Pancreas (tissue), 10 donors: ENCODE results near the gene WNT6. TPM values are rescaled to one million over a fixed set of nuclear protein-coding genes. Genes with fewer than 3 reads are reported as not detected.

Experiments used
- ATAC-seq, 4 donors: fragments of 200-7000 bp; cut with Tn5 transposase; one replicate each; pipeline versions ENCODE4 v1.8.0 to v1.9.1; 2020; ENCODE audit warnings: mild to moderate bottlenecking in 4 of 4, moderate library complexity in 4 of 4
- DNase-seq, 6 donors: peaks; one replicate each; pipeline ENCODE4 v3.0.0-alpha.2; 2020
- FAIRE-seq: peaks from 2 replicates; lab custom pipeline; 2012; peaks lifted over from hg19 to GRCh38; lab: Jason Lieb, UNC
- H3K27ac ChIP-seq, 4 donors: fragments of 200-600 bp; sonication (generic); 1 replicate in 3 of 4; 2 replicates in 1 of 4; pipeline versions ENCODE4 v1.5.0 to v1.8.0; 2020
- H3K27me3 ChIP-seq, 4 donors: fragments of 200-600 bp; one replicate each; pipeline ENCODE4 v1.8.0; 2021
- H3K36me3 ChIP-seq, 3 donors: fragments of 200-600 bp; sonication (generic) in 1 of 3; one replicate each; pipeline versions ENCODE4 v1.5.0 to v1.8.0; 2020 to 2021
- H3K4me1 ChIP-seq, 3 donors: fragments of 200-600 bp; one replicate each; pipeline ENCODE4 v1.8.0; 2021
- H3K4me3 ChIP-seq, 4 donors: fragments of 200-600 bp; sonication (generic) in 2 of 4; one replicate each; pipeline versions ENCODE4 v1.5.0 to v1.8.0; 2020 to 2021
- H3K9me3 ChIP-seq, 4 donors: fragments of 200-600 bp; one replicate each; pipeline ENCODE4 v1.8.0; 2021
- WGBS, 2 donors: extraction: QIAGEN DNeasy Blood & Tissue Kit; methylation state at CpG; one replicate each; pipeline ENCODE4 v1.1.7; 2013; 5-methylcytosine and 5-hydroxymethylcytosine counted together
- intact Hi-C, 3 donors: fragments of 100-400 bp; cut with DNase I; formaldehyde crosslinking; loops; one replicate each; pipeline versions ENCODE4 v1.11.1 to v1.14.2; 2022
- polyA plus RNA-seq, 2 donors: library from polyadenylated mRNA; stranded (reverse); fragments of 200-250 nt; gene quantifications; one replicate each; pipeline ENCODE4 v1.2.3, GENCODE V29; 2013
- total RNA-seq, 6 donors: library from RNA; stranded (reverse); fragmentation: NEBNext Ultra II Directional in 4 of 6; extraction: Animal tissue kit (Norgen Biotek cat#: 25700) in 4 of 6; gene quantifications; one replicate each; pipeline versions ENCODE4 v1.2.1 to v1.2.4, GENCODE V29; 2021 to 2023
- TF ChIP-seq, protein P1 (sequence below), 4 donors: fragments of 200-600 bp; sonication (generic) in 3 of 4; IDR thresholded peaks; one replicate each; pipeline versions ENCODE4 v1.5.0 to v1.8.0; 2021; ENCODE audit warnings: antibody characterized with exemption in 4 of 4
- donor health status: healthy with polysubstance abuse.
- donor health status: DM: no; HTN: no; CAD: no; lungs with moderate emphysema.
- donor health status: DM: no; HTN: no; CAD: no.
- donor health status: control.
- donor health status: control.
- donor health status: Bipolar disorder and iron deficiency.
- donor health status: DM: yes; HTN: yes; CAD: no.
- donor health status: DM: no; HTN: no; CAD: no.
- donor health status: DM: no; HTN: no; CAD: no.
- donor health status: DM: yes; HTN: yes; CAD: no.

WNT6 gene
- total and polyA plus RNA-seq, 8 donors: 0.09 to 1.2 (median 0.32) TPM; not detected in 1

- ATAC-seq (peak in 3 of 4 donors; percentile 36 to 66 (median 45)), DNase-seq (peak in 2 of 6 donors; percentile 37 to 79), FAIRE-seq (no peak)
- H3K9me3 ChIP-seq: no peaks in the 10 kb centered on the region
- H3K4me3 ChIP-seq: peak within 1 kb of the TSS in 2 of 4 donors; percentile 1 to 35
- H3K36me3 ChIP-seq: no peaks in the 10 kb centered on the region
- peaks cover 0 to 14% (median 2%) of the 10 kb centered on the region in 4 donors for H3K27me3 ChIP-seq
- TF ChIP-seq, protein P1, sequence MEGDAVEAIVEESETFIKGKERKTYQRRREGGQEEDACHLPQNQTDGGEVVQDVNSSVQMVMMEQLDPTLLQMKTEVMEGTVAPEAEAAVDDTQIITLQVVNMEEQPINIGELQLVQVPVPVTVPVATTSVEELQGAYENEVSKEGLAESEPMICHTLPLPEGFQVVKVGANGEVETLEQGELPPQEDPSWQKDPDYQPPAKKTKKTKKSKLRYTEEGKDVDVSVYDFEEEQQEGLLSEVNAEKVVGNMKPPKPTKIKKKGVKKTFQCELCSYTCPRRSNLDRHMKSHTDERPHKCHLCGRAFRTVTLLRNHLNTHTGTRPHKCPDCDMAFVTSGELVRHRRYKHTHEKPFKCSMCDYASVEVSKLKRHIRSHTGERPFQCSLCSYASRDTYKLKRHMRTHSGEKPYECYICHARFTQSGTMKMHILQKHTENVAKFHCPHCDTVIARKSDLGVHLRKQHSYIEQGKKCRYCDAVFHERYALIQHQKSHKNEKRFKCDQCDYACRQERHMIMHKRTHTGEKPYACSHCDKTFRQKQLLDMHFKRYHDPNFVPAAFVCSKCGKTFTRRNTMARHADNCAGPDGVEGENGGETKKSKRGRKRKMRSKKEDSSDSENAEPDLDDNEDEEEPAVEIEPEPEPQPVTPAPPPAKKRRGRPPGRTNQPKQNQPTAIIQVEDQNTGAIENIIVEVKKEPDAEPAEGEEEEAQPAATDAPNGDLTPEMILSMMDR (IDR thresholded peaks at IDR 0.05): no peak
- H3K27ac ChIP-seq: no peak within 1 kb of the TSS
- 1 to 2% methylated on average over 24 to 58 of the region's 58 CpGs for WGBS, 2 donors
- peaks cover 0 to 11% (median 11%) of the 10 kb centered on the region in 3 donors for H3K4me1 ChIP-seq
- intact Hi-C loops: no loop called here
Observed at GRCh38 chr2:218880102-218880858, 20.7 kb downstream of the WNT6 start, which contains the start of gene WNT10A. Gene WNT10A, plus strand, starts transcription at chr2:218880852. Its CDS starts 144 bp downstream, at chr2:218880996.

DNA sequence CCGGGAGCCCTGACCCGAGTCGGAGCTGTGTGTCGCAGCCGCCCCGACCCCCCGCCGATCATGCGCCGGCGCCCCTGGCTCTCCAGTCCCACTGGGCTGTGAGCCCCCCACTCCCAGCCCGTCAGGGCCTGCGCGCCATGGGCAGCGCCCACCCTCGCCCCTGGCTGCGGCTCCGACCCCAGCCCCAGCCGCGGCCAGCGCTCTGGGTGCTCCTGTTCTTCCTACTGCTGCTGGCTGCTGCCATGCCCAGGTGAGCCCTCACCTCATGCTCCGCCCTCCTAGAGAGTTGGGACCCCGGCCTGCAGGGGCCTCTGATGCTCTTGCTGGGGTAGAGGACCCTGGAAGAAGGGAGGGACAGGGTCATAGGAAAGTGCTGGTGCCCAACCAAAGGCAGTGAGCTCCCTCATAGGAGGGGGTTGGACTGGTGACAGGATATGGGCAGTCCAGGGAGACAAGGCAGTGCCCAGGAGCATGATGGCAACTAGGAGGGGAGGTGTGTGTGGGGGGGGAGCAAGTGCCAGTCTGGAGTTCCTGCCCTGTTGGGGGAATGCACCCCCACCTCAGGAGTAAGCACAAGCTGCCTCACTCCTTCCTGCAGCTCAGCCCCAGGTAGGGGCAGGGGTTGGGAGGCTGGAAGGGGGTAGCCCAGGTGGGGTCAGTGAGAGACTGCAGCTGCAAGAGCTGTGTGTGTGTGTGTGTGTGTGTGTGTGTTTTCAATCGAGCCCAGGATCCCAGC, 21.4 kb downstream of the WNT6 start:
- intact Hi-C loops: no loop called here
- 14 to 25% methylated on average over 13 to 24 of the region's 24 CpGs for WGBS, 2 donors
- FAIRE-seq (no peak), ATAC-seq (no peak), DNase-seq (no peak)
- H3K4me1 ChIP-seq: peaks cover 0 to 11% (median 11%) of the 10 kb centered on the region in 3 donors
- H3K27ac ChIP-seq: no peak overlapping the region
- H3K36me3 ChIP-seq: no peaks in the 10 kb centered on the region
- peaks cover 0 to 14% (median 2%) of the 10 kb centered on the region in 4 donors for H3K27me3 ChIP-seq
- TF ChIP-seq, protein P1 (IDR thresholded peaks at IDR 0.05): no peak
- H3K4me3 ChIP-seq: peak overlapping the region in 1 of 4 donors; percentile 35
- no peaks in the 10 kb centered on the region for H3K9me3 ChIP-seq

DNA sequence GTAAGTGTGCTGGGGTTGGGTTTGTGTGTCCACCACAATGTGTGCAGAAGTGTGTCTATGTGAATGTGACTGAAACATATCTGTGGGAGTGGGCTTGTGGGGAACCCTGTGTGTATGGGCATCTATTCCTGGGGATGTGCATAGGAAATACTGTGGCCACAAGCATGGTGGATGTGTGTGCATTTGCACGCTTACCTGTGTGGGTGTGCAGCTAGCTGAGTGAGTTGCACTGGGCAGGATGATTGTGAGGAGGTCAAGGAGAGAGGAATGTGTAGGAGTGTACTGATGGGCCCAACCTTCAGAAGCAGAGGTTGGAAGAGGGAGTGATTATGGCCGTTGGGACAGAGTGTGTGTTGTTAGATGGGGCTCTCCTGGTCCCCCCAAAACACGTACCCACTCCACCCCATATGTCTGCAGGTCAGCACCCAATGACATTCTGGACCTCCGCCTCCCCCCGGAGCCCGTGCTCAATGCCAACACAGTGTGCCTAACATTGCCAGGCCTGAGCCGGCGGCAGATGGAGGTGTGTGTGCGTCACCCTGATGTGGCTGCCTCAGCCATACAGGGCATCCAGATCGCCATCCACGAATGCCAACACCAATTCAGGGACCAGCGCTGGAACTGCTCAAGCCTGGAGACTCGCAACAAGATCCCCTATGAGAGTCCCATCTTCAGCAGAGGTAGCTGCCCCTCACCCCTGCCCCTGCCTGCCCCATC, 22.3 kb downstream of the WNT6 start:
- TF ChIP-seq, protein P1 (IDR thresholded peaks at IDR 0.05): no peak

GRCh38 chr2:218882461-218882816, 22.8 kb downstream of the WNT6 start:
- no peak overlapping the region for H3K4me3 ChIP-seq
- DNase-seq (no peak), FAIRE-seq (no peak), ATAC-seq (no peak)
- WGBS, 2 donors: 73 to 76% methylated on average over 1 of the region's 1 CpG
- H3K27me3 ChIP-seq: peaks cover 0 to 14% (median 2%) of the 10 kb centered on the region in 4 donors
- no peak overlapping the region for H3K27ac ChIP-seq
- intact Hi-C loops: no loop called here
- no peaks in the 10 kb centered on the region for H3K36me3 ChIP-seq
- peaks cover 0 to 11% (median 11%) of the 10 kb centered on the region in 3 donors for H3K4me1 ChIP-seq
- H3K9me3 ChIP-seq: no peaks in the 10 kb centered on the region
- TF ChIP-seq, protein P1 (IDR thresholded peaks at IDR 0.05): no peak

More for the DNA sequence above, 22.3 kb downstream of the WNT6 start:
- Histone ChIP-seq H3K27me3 (peaks cover 0 to 14% (median 2%) of the 10 kb centered on the region in 4 donors), H3K27ac (no peak overlapping the region), H3K4me3 (no peak overlapping the region), H3K9me3 (no peaks in the 10 kb centered on the region), H3K36me3 (no peaks in the 10 kb centered on the region), H3K4me1 (peaks cover 0 to 11% (median 11%) of the 10 kb centered on the region in 3 donors)
- ATAC-seq (no peak), DNase-seq (no peak), FAIRE-seq (no peak)
- WGBS, 2 donors: 78 to 80% methylated on average over 13 of the region's 13 CpGs
- intact Hi-C loops: no loop called here
